Measurements from ENCODE around the gene SPEM3. TPM values are rescaled to one million over a fixed set of nuclear protein-coding genes. Genes with fewer than 3 reads are reported as not detected.

Gene SPEM3
- total RNA-seq, 1 donor from 2014 or later: not detected

- TF ChIP-seq, protein P1, sequence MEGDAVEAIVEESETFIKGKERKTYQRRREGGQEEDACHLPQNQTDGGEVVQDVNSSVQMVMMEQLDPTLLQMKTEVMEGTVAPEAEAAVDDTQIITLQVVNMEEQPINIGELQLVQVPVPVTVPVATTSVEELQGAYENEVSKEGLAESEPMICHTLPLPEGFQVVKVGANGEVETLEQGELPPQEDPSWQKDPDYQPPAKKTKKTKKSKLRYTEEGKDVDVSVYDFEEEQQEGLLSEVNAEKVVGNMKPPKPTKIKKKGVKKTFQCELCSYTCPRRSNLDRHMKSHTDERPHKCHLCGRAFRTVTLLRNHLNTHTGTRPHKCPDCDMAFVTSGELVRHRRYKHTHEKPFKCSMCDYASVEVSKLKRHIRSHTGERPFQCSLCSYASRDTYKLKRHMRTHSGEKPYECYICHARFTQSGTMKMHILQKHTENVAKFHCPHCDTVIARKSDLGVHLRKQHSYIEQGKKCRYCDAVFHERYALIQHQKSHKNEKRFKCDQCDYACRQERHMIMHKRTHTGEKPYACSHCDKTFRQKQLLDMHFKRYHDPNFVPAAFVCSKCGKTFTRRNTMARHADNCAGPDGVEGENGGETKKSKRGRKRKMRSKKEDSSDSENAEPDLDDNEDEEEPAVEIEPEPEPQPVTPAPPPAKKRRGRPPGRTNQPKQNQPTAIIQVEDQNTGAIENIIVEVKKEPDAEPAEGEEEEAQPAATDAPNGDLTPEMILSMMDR (conservative IDR thresholded peaks at IDR 0.05): no peak
- DNase-seq (ENCODE audit: low read depth, low spot score): no peak
- Mint-ChIP-seq H3K4me1 (peaks cover 11% of the 10 kb centered on the region), H3K27me3 (ENCODE audit: low read depth) (peaks cover 64% of the 10 kb centered on the region), H3K4me3 (no peak overlapping the region), H3K27ac (ENCODE audit: unreplicated experiment) (no peak overlapping the region), H3K36me3 (ENCODE audit: low read depth) (peaks cover 5% of the 10 kb centered on the region), H3K9me3 (peaks cover 6% of the 10 kb centered on the region)
Observed at GRCh38 chr17:7383371-7383741, 45.3 kb upstream of the SPEM3 start.

GRCh38 chr17:7383742-7384488 is 44.7 kb upstream of the SPEM3 start:
- peak; percentile 55 for DNase-seq (ENCODE audit: low read depth, low spot score)
- Mint-ChIP-seq H3K27me3 (ENCODE audit: low read depth) (peaks cover 60% of the 10 kb centered on the region), H3K27ac (ENCODE audit: unreplicated experiment) (no peak overlapping the region), H3K4me3 (no peak overlapping the region), H3K4me1 (peaks cover 11% of the 10 kb centered on the region), H3K36me3 (ENCODE audit: low read depth) (peaks cover 5% of the 10 kb centered on the region), H3K9me3 (peaks cover 6% of the 10 kb centered on the region)
- TF ChIP-seq, protein P1 (conservative IDR thresholded peaks at IDR 0.05): no peak

- H3K27me3 Mint-ChIP-seq (ENCODE audit: low read depth): peaks cover 54% of the 10 kb centered on the region
- no peak for DNase-seq (ENCODE audit: low read depth, low spot score)
- no peak overlapping the region for H3K4me3 Mint-ChIP-seq
- peaks cover 11% of the 10 kb centered on the region for H3K4me1 Mint-ChIP-seq
- TF ChIP-seq, protein P1 (conservative IDR thresholded peaks at IDR 0.05): no peak
- no peak overlapping the region for H3K27ac Mint-ChIP-seq (ENCODE audit: unreplicated experiment)
- no peaks in the 10 kb centered on the region for H3K36me3 Mint-ChIP-seq (ENCODE audit: low read depth)
- no peaks in the 10 kb centered on the region for H3K9me3 Mint-ChIP-seq
Observed at GRCh38 chr17:7384489-7385081, 44.1 kb upstream of the SPEM3 start.

- Mint-ChIP-seq H3K27ac (ENCODE audit: unreplicated experiment) (no peak overlapping the region), H3K27me3 (ENCODE audit: low read depth) (peaks cover 15% of the 10 kb centered on the region), H3K9me3 (no peaks in the 10 kb centered on the region), H3K4me1 (no peaks in the 10 kb centered on the region), H3K4me3 (no peak overlapping the region), H3K36me3 (ENCODE audit: low read depth) (no peaks in the 10 kb centered on the region)
- TF ChIP-seq, protein P1 (conservative IDR thresholded peaks at IDR 0.05): no peak
- no peak for DNase-seq (ENCODE audit: low read depth, low spot score)
Observed at GRCh38 chr17:7388856-7389255, 39.8 kb upstream of the SPEM3 start.

DNA sequence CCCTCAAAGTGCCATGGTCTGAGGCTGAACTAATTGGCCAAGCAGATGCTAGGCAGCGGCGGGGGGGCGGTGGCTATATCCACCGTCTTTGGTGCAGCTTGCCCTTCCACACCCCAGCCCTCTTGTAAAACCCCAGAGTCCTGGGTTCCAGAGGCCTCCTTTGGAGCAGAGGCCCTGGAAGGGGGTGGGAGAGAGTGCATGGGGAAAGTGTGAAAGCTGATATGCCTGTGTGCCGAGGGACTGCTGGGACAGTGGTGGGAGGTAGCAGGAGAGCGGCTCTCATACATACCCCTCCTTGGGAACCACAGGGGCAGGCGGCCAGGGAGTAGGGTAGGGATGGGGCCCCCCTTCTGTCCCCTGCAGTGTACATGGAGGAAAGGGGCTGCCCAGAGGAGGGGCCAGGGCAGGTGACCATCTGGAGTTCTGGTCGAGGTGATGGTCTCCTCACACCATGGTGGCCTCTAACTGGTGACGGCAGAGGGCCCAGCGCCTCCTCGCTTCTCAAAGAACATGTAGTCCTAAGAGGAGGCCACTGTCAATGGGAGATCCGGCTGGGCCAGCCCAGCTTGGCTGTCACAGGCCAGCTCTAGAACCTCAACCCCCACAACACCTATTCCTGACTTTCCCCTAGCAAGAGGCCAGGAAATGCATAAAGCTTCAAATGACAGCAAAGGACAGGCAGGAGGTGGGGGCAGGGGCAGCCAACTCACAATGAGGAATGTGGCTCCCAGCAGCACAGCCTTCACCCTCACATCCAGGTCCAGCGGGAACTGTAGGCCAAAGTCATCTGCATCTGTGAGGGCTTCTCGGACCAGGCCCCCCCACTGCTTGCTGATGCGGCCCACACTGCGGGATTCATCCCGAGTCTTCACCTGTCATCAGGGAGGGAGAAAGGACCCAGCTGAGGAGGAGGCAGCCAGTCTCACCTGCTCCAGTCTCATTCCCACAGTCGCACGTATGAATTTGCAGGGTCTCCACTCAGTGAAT is 38.4 kb upstream of the SPEM3 start:
- Mint-ChIP-seq H3K4me1 (peaks cover 5% of the 10 kb centered on the region), H3K27ac (ENCODE audit: unreplicated experiment) (no peak overlapping the region), H3K9me3 (no peaks in the 10 kb centered on the region), H3K36me3 (ENCODE audit: low read depth) (no peaks in the 10 kb centered on the region), H3K4me3 (no peak overlapping the region), H3K27me3 (ENCODE audit: low read depth) (peaks cover 2% of the 10 kb centered on the region)
- TF ChIP-seq, protein P1 (conservative IDR thresholded peaks at IDR 0.05): no peak
- no peak for DNase-seq (ENCODE audit: low read depth, low spot score)

Data from neural crest cell (in vitro differentiated cells).